SK-N-SH treated with all-trans-retinoic acid at 6 μM for 48 hours (cell line): ENCODE results near the gene FHIP2A.

Experiments
- ARNTL ChIP-seq: fragments of 450-650 bp; formaldehyde crosslinking; IDR thresholded peaks from 2 replicates; pipeline ENCODE4 v1.5.0; 2020; ENCODE audit warnings: low read depth, mild to moderate bottlenecking, moderate library complexity, borderline replicate concordance
- CSRNP3 ChIP-seq: fragments of 250-450 bp; sonication (Bioruptor Pico); IDR thresholded peaks from 2 replicates; pipeline ENCODE4 v1.5.1; 2021; ENCODE audit warnings: mild to moderate bottlenecking, moderate library complexity
- ZFP3 ChIP-seq: fragments of 250-450 bp; sonication (Bioruptor Pico); IDR thresholded peaks from 2 replicates; pipeline ENCODE4 v1.5.0; 2020; ENCODE audit warnings: mild to moderate bottlenecking, moderate library complexity
- ZNF565 ChIP-seq: fragments of 450-650 bp; formaldehyde crosslinking; conservative IDR thresholded peaks from 2 replicates; pipeline ENCODE4 v1.5.0; 2020; ENCODE audit warnings: low read depth, mild to moderate bottlenecking, moderate library complexity

DNA sequence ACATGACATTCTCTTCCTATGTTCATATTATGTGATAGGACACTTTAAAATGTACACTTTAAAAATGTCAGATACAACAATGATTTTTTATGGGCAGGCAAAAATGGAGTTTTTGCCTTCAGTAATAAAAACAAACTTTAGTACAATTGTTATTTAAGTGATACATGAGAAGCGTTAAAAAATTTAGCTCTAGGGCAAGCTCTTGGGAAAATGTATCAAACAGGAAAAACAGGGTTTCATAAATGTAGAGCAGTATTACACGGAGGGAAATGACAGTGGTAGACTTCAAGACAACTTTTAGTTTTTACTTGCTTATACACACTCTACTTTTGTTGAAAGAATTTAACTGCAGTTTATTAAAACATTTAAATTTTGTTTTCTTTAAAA, 1.5 kb downstream of the FHIP2A start:
- TF ChIP-seq ZFP3 (CRISPR knock-in tag): no peak
- TF ChIP-seq ZNF565 (CRISPR knock-in tag): no peak
- TF ChIP-seq ARNTL (CRISPR knock-in tag): no peak
- no peak for TF ChIP-seq CSRNP3 (CRISPR knock-in tag)
